Activated CD8-positive, alpha-beta memory T cell treated with anti-CD3 and anti-CD28 coated beads for 48 hours (primary cell): ENCODE data around the gene PIP5K1B.

Experiments
- DNase-seq, 3 experiments: peaks; one replicate each; pipeline ENCODE4 v3.0.0-alpha.2; 2020; ENCODE audit warnings: low read depth in 2 of 3, low spot score in 2 of 3

PIP5K1B gene

GRCh38 chr9:68950188-68950587, 245.1 kb downstream of the PIP5K1B start:
- no peak for DNase-seq

DNA sequence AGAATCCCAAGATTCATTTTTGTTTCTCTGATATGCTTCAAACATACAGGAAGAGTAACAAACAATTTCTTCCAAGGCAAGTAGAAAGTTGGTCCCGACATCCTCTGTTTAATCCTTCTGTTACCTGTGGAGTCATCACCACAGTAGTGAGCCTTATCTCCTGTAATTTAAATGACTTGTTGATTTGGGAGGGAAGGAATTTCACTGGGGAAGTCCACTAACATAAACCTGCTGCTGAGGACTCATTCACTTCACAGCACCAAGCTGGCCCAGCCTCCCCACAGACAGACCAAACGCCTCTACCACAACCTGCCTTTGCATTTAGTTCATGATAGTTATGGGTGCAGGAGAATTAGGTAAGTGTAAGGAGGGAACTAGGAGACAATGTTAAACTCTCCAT, 245.6 kb downstream of the PIP5K1B start:
- no peak for DNase-seq

GRCh38 chr9:68951879-68952659, 247.0 kb downstream of the PIP5K1B start:
- DNase-seq, result no peak

DNA sequence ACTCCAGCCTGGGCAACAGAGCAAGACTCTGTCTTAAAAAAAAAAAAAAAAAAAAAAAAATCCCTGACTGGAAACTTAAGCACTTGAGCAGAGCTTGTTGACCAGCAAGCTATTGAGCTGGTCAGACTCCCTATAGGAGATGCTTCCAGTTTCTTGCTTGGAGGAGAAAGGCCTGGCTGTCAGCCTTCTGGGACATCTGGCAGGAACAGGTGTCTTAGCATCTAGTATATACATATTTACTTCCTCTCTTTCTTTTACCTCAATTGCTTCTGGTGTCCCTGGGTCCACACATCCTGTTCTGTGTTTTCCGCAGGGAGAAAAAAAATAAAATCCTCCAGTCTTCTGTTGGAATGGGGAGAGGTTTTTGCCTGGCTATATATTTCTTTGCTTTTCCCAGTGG, 248.7 kb downstream of the PIP5K1B start:
- no peak for DNase-seq

- no peak for DNase-seq
Measured at GRCh38 chr9:68955330-68955729, 250.3 kb downstream of the PIP5K1B start.

DNA sequence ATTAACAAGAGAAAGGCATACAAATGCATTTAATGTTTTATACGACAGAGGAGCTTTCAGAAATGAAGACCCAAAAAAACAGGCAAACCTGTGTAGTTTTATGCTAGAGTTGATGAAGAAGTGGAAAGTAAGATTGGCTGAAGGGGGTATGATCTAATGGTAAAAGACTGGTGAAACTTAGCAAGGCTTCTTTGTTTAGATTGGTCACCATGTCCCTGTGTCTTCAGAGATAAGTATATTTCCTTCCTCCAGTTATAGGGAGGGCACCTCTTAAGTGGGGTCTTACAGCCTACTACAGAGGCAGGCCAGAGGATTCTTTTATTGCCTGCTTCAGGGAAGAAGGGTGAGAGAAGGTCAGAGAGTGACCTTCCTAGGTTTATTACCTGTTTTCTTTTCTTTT, 252.4 kb downstream of the PIP5K1B start:
- DNase-seq, result no peak

GRCh38 chr9:68961587-68961986, 256.5 kb downstream of the PIP5K1B start:
- no peak for DNase-seq

DNA sequence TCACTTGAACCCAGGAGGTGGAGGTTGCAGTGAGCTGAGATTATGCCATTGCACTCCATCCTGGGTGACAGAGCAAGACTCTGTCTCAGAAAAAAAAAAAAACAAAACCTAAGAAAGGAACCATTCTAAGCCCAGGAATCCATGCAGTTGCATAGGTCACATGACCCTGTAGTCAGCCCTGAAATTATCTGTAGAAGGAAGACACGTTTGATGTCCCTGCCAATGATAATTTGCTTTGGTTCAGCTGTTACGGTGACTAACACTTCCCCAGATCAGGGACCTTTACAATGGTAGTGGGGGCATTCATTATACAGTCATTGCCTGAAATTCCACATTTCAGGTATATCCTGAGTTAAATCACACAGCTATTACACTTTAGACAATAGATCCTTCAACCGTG, 258.4 kb downstream of the PIP5K1B start:
- DNase-seq, result no peak

DNA sequence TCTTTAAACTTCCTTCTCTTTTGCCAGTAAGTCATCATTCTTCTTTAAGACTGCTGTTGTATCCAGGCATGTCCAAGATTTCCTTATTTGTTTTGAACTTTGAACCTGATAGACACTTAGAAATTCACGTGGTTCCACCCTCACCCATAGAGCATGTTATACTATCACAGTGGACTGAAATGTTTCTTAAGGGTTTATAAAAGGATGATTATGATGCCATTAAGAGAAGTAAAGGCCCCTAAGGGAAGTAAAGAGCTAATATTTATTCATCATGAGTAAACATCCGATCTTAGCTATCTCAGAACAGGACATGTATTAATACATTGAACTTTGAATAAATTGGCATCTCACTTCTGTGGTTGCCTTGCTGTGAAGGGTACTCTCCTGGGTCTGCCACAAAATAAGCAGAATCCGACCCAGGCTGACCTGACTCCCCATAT, 259.1 kb downstream of the PIP5K1B start:
- DNase-seq, result no peak

DNA sequence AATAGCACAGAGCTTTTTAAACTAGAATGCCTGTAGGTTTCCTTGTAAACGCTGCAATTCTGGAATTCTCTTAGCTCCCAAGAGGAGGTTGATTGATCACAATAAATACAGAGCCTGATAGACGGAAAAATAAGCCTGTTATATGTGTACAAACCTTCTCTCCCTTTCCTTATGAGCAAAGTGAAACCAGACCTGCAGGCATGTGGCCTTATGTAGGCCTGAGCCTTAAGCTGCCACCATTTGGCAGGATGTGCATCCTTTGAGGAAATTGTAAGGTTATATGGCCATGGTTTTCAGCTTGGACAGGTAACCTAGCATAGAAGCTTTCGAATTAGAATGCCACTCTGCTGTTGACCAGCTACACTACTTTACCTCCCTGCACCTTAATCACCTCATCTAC, 259.7 kb downstream of the PIP5K1B start:
- DNase-seq, result no peak

DNA sequence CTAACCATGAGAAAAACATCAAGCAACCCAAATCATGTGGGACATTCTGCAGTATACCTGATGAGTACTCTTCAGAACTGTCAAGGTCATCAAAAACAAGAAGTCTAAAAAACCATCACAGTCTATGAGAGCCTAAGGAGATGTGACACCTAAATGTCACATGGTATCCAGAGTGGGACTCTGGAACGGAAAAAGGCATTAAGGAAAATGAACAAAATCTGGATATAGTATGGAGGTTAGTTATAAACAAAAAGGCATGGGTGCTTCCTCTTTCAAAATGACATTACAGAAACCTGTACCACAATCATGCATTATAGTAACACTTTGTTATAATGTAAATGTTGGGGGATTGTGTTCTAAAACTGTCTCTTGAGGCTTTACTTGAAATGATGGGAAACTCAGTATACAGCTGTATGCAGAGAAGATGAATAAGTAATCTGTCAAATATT, 261.5 kb downstream of the PIP5K1B start:
- DNase-seq, result no peak

DNA sequence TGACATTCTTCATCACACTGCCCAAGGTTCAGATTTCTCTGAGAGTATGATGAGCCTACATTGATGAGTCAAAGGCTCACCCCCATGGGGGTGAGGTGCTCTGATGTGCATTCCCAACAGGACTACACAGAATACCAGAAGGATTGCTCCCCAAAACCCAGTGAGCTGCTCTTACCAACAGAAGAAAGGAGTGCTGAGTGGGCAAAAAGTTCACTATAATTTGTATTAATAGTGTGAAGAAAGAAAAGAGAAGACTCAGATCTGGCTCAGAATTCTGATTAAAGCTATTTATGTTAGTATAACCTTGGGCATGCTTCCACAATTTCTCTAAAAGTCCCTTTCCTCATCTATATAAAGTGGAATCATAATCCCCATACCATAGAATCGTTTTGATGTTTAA, 262.8 kb downstream of the PIP5K1B start:
- no peak for DNase-seq

GRCh38 chr9:68969538-68969937, 264.5 kb downstream of the PIP5K1B start:
- no peak for DNase-seq

GRCh38 chr9:68970151-68970550, 265.1 kb downstream of the PIP5K1B start:
- no peak for DNase-seq

- DNase-seq, result no peak
Measured at GRCh38 chr9:68973619-68974018, 268.6 kb downstream of the PIP5K1B start.

DNA sequence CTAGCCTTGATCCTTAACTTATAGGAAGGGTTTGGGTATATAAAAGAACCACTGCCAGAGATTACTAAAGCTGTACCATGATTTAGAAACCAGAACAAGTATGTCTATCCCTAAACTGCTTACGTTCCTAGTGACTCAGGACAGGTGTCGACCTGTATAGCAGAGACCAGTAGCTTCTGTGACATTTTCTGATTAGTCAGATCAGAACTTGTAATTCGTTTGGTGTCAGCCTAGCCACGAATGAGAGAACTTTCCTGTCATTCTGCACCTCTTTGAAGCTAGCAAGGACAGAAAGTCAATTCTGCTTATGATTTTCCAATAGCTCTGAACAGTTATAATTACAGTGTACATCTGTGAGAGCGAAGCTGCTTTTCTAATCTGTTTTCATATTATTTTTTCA, 269.4 kb downstream of the PIP5K1B start:
- no peak for DNase-seq

DNA sequence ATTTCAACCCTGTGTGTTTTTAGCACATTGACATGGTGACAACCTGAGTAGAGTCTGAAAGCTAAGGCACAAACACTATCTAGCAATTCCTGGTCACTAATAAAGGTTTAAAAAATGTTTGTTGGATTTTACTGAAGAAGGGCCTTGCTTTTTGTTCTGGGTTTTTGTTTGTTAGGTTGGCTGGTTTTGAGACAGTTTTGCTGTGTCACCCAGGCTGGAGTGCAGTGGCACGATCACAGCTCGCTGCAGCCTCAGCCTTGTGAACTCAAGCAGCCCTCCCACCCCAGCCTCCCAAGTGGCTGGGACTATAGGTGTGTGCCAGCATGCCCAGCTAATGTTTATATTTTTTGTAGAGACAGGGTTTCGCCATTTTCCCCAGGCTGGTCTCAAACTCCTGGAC, 269.9 kb downstream of the PIP5K1B start:
- no peak for DNase-seq

DNA sequence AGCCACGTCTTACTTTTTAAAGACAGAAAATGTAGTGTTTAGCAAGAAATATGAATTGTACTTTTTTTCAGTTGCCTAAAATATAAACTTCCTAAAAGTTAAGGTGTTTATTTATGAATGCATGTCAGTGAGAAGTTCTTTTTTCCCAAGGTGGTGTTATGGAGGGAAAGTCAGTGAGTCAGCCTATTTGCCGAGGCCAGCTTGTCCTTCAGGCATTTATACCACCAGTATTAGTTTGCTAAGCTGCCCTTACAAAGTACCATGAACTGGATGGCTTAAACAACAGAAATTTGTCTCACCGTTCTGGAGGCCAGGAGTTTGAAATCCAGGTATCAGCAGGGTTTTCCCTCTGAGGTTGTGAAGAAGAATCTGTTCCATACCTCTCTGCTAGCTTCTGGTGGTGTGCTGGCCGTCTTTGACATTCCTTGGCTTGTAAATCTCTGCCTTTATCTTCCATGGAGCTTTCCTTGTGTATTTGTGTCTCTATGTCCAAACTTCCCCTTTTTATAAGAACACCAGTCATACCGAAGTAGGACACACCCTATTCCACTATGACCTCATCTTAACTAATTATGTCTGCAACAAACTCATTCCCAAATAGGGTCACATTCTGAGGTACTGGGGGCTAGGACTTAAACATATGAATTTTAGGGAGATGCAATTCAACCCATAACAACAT, 270.5 kb downstream of the PIP5K1B start:
- DNase-seq, result no peak

- DNase-seq, result no peak
Measured at GRCh38 chr9:68978066-68978465, 273.0 kb downstream of the PIP5K1B start.

- DNase-seq, result no peak
Measured at GRCh38 chr9:68978501-68978900, 273.5 kb downstream of the PIP5K1B start.

- DNase-seq, result no peak
Measured at GRCh38 chr9:68979538-68980314, 274.7 kb downstream of the PIP5K1B start.

GRCh38 chr9:68980341-68980914, 275.4 kb downstream of the PIP5K1B start:
- no peak for DNase-seq
